Lower lobe of right lung (tissue), 2 donors: ENCODE measurements around the gene RTN4. TPM values are rescaled to one million over a fixed set of nuclear protein-coding genes. Genes with fewer than 3 reads are reported as not detected.

Experiments
- ATAC-seq, 2 donors: fragments of 200-7000 bp; cut with Tn5 transposase; one replicate each; pipeline ENCODE4 v1.9.1; 2020 to 2022; ENCODE audit warnings: mild to moderate bottlenecking in 2 of 2, moderate library complexity in 2 of 2
- DNase-seq: peaks from one replicate; pipeline ENCODE4 v3.0.0-alpha.2; 2020
- H3K27ac ChIP-seq: fragments of 200-600 bp; one replicate; pipeline ENCODE4 v1.8.0; 2022
- H3K27me3 ChIP-seq: fragments of 200-600 bp; one replicate; pipeline ENCODE4 v1.8.0; 2022; ENCODE audit warnings: low read depth
- H3K36me3 ChIP-seq: fragments of 200-600 bp; one replicate; pipeline ENCODE4 v1.8.0; 2022; ENCODE audit warnings: mild to moderate bottlenecking
- H3K4me1 ChIP-seq: fragments of 200-600 bp; one replicate; pipeline ENCODE4 v1.8.0; 2022
- H3K4me3 ChIP-seq: fragments of 200-600 bp; one replicate; pipeline ENCODE4 v1.8.0; 2022; ENCODE audit warnings: mild to moderate bottlenecking
- H3K9me3 ChIP-seq: fragments of 200-600 bp; one replicate; pipeline ENCODE4 v1.8.0; 2022
- intact Hi-C: fragments of 100-400 bp; cut with DNase I; formaldehyde crosslinking; loops from one replicate; pipeline ENCODE4 v1.11.0; 2022
- total RNA-seq: library from RNA; stranded (reverse); fragmentation: NEBNext Ultra II Directional; extraction: Animal tissue kit (Norgen Biotek cat#: 25700); gene quantifications from one replicate; pipeline ENCODE4 v1.2.1, GENCODE V29; 2021
- TF ChIP-seq, protein P1 (sequence below): fragments of 200-600 bp; IDR thresholded peaks from one replicate; pipeline ENCODE4 v1.8.0; 2022; ENCODE audit warnings: antibody characterized with exemption, mild to moderate bottlenecking
- donor health status: DM: no; HTN: yes; CAD: no; lungs with severe emphysema.

Gene RTN4
- total RNA-seq, 1 donor from 2014 or later: 317 TPM

DNA sequence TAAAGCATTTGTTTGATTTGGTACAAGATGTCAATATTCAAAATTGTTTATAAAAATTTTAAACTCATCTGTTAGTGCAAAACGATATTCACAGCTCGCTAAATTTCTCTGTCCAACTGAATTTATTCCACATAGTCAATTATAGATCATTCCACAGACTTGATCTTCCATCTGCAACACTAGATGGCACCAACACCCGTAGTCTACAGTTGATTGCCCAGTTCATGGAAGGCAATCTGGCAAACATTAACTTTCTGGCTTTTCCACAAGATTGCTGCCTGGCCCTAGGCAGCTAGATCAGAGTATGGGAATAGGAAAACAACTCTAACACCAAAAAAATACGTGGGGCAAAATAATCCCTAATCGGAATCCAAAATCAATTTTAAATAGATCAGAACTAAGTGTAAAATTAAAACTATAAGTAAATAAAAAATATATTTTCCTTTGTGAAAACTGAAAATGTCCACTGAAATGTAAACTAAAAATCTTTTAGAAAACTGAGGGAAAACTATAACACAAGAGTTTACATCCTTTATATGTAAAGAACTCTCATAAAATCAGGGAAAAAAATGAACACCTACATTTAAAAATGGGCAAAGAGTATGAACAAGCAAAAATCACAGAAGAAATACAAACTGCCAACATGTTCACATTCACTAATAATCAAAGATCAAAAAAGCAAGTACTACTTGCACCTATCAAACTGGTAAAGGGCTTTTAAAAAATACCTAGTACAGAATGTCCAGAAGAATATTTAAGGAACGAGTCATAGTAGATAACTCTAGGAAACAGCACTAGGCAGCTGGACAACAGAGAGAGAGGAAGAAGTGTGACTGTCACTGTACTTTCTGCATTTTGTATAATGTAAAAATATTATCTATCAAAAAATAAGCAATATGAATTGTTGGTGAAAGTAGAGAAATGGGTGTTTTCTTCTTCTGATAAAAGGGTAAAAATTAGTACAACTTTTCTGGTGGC, 35.0 kb downstream of the RTN4 start:
- intact Hi-C loops: no loop called here
- H3K36me3 ChIP-seq: no peaks in the 10 kb centered on the region
- ATAC-seq: peak; percentile 83 to 88
- peaks cover 6% of the 10 kb centered on the region for H3K9me3 ChIP-seq
- H3K4me3 ChIP-seq: no peak overlapping the region
- no peak for DNase-seq
- H3K27me3 ChIP-seq: no peaks in the 10 kb centered on the region
- H3K27ac ChIP-seq: peak overlapping the region; percentile 2
- TF ChIP-seq, protein P1, sequence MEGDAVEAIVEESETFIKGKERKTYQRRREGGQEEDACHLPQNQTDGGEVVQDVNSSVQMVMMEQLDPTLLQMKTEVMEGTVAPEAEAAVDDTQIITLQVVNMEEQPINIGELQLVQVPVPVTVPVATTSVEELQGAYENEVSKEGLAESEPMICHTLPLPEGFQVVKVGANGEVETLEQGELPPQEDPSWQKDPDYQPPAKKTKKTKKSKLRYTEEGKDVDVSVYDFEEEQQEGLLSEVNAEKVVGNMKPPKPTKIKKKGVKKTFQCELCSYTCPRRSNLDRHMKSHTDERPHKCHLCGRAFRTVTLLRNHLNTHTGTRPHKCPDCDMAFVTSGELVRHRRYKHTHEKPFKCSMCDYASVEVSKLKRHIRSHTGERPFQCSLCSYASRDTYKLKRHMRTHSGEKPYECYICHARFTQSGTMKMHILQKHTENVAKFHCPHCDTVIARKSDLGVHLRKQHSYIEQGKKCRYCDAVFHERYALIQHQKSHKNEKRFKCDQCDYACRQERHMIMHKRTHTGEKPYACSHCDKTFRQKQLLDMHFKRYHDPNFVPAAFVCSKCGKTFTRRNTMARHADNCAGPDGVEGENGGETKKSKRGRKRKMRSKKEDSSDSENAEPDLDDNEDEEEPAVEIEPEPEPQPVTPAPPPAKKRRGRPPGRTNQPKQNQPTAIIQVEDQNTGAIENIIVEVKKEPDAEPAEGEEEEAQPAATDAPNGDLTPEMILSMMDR: peak; percentile 62
- H3K4me1 ChIP-seq: peaks cover 80% of the 10 kb centered on the region

DNA sequence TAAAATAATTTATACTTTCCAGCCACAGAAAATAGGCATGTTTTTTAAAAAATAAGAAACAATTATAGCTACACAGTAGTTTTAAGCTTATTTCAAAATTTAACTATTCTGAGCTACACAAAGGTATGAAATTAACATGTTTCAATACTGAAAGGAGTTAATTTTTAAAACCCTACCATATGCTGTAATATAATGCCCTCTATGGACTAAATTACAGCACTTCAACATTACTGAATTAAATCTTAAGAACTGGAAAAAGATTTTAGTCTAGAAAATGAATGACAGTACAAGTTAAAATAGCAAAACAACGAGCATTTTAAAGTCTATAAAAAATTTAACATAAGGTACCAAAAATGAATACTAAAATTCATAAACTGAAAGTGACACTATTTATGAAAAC, 36.3 kb downstream of the RTN4 start:
- H3K27ac ChIP-seq: no peak overlapping the region
- no peaks in the 10 kb centered on the region for H3K36me3 ChIP-seq
- peaks cover 3% of the 10 kb centered on the region for H3K9me3 ChIP-seq
- DNase-seq (no peak), ATAC-seq (no peak)
- TF ChIP-seq, protein P1: no peak
- H3K27me3 ChIP-seq: no peaks in the 10 kb centered on the region
- intact Hi-C loops: no loop called here
- H3K4me1 ChIP-seq: peaks cover 83% of the 10 kb centered on the region
- no peak overlapping the region for H3K4me3 ChIP-seq

DNA sequence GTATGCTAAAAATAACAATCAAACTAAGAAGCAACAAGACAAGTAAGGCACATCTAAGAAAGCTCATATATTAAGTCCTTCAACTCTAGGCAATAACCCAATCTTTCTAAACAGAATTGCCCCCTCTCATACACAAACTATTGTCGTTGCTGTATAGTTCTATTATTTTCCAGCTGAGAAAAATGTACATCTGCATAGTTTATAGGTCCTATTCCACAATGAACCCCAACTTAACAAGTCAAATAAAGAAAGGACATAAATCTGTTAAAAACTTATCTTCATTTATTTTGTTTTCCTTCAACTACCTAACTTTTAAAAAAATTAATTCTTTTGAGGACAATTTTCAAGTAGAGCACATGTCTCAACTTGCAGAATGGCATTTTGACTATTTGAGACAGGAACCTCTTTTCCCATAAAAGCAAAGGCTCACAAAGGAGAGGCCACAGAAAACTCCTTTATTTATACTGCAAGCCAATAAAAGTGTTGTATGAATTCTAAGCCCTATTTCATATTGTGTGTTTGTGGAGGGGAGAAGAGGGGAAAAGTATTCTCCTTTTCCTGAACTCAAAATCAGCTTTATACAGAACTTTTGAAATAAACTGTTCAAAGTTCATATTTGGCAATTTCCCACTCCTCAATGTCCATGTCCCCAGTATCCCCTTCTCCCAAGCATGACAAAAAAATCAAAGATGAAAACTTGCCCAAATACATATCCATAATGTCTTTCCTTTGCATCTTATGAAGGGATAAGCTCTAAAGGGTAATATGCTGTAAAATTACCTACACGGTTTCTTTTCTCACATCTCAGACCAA, 37.4 kb downstream of the RTN4 start:
- intact Hi-C loops: no loop called here
- Histone ChIP-seq H3K4me3 (no peak overlapping the region), H3K4me1 (peaks cover 80% of the 10 kb centered on the region), H3K27me3 (no peaks in the 10 kb centered on the region), H3K9me3 (no peaks in the 10 kb centered on the region), H3K27ac (peak overlapping the region; percentile 68), H3K36me3 (no peaks in the 10 kb centered on the region)
- TF ChIP-seq, protein P1: no peak
- no peak for DNase-seq
- ATAC-seq: no peak

DNA sequence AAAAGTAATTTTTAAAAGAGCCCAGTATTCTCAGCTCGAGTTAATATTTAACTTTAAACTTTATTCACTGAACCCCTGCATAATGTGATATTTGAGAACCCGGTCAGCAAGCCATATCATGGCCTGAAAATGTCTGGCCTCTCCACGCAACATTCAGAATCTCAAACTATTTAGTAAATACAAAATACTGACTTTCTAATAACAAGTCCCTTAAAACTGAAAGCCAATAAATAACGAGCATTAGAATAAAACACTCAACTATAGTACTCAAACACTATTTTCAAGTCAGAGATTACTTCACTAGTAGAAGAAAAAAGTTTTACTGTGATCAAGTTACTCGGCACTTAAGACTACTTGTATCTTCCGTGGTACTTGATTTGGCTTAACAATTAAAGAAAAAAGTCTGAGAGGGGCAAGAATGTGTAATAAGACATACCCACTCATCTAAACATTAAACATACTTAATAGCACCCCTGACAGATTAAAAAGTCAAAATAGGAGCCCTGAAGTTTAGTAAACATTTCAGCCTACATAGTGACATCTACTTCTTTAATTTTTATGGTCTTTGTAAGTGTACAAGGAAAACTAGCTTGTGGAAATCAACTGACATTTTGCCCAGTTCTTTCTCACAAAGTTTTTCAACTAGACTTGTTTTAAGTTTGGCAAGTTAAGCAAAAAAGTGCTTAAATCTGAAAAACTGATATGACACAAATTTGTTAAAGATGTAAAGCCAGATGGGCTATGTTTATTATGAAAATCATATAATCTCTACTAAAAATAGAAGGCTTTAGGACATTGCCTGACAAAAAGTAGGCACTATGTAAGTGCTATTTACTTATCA, 38.2 kb downstream of the RTN4 start:
- Histone ChIP-seq H3K27ac (peak overlapping the region; percentile 68), H3K4me3 (peak overlapping the region; percentile 6), H3K9me3 (no peaks in the 10 kb centered on the region), H3K4me1 (peaks cover 80% of the 10 kb centered on the region), H3K27me3 (no peaks in the 10 kb centered on the region), H3K36me3 (no peaks in the 10 kb centered on the region)
- ATAC-seq (no peak), DNase-seq (no peak)
- intact Hi-C loops: no loop called here
- TF ChIP-seq, protein P1: no peak

DNA sequence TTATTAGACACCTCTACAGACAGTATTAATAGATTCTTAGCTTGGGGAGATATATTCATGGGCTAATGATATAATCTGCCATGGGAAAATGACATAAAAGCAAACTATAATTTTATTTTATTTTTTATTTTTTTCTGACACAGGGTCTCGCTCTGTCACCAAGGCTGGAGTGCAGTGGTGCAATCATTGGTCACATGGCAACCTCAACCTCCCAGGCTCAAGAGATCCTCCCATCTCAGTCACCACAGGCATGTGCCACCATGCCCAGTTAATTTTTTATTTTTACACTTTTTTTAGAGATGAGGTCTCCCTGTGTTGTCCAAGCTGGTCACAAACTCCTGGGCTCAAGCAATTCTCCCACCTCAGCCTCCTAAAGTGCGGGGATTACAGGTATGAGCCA, 39.3 kb downstream of the RTN4 start:
- DNase-seq (peak; percentile 58), ATAC-seq (peak; percentile 75 to 79)
- H3K27ac ChIP-seq: peak overlapping the region; percentile 68
- H3K4me3 ChIP-seq: no peak overlapping the region
- H3K9me3 ChIP-seq: no peaks in the 10 kb centered on the region
- H3K4me1 ChIP-seq: peaks cover 92% of the 10 kb centered on the region
- TF ChIP-seq, protein P1: no peak
- H3K36me3 ChIP-seq: no peaks in the 10 kb centered on the region
- H3K27me3 ChIP-seq: no peaks in the 10 kb centered on the region
- intact Hi-C loops: no loop called here
